GM21737 (cell line): Measurements from ENCODE around the gene KRTAP4-8.
"Not testable (repeated sequence)": the region's sequence is repeated elsewhere in the genome, so short reads cannot be mapped to it uniquely, and the experiment has no call there.

Experiments used
- ATAC-seq: cut with Tn5 transposase; IDR thresholded peaks from one replicate; pipeline ENCODE4 v1.9.1; 2021; ENCODE audit warnings: mild to moderate bottlenecking, moderate library complexity; ENCODE audit not compliant: unreplicated experiment

Gene KRTAP4-8

GRCh38 chr17:41065829-41066624 is 31.9 kb downstream of the KRTAP4-8 start, which contains the start of gene KRTAP2-4:
Gene KRTAP2-4, minus strand, starts transcription at chr17:41065879. Its CDS starts 34 bp downstream, at chr17:41065845.
- no peak for ATAC-seq

- ATAC-seq: not testable (repeated sequence)
Measured at GRCh38 chr17:41065016-41065689, 32.8 kb downstream of the KRTAP4-8 start.

- ATAC-seq: no peak
Measured at GRCh38 chr17:41064301-41064700, 33.6 kb downstream of the KRTAP4-8 start.

GRCh38 chr17:41063449-41063848 is 34.5 kb downstream of the KRTAP4-8 start:
- ATAC-seq: no peak

- no peak for ATAC-seq
Measured at GRCh38 chr17:41061964-41062363, 36.0 kb downstream of the KRTAP4-8 start.

- no peak for ATAC-seq
Measured at GRCh38 chr17:41060052-41060604, 37.8 kb downstream of the KRTAP4-8 start, which contains the start of gene KRTAP2-3. Gene KRTAP2-3, minus strand, starts transcription at chr17:41060114. Its CDS starts 64 bp downstream, at chr17:41060050.

GRCh38 chr17:41059276-41060051 is 38.5 kb downstream of the KRTAP4-8 start:
- ATAC-seq: not testable (repeated sequence)

GRCh38 chr17:41058741-41059140 is 39.2 kb downstream of the KRTAP4-8 start:
- ATAC-seq: no peak

- no peak for ATAC-seq
Measured at GRCh38 chr17:41057547-41057946, 40.4 kb downstream of the KRTAP4-8 start.

GRCh38 chr17:41055130-41055529 is 42.8 kb downstream of the KRTAP4-8 start, which contains the start of gene KRTAP2-2:
Gene KRTAP2-2, minus strand, starts transcription at chr17:41055230. Its CDS starts 19 bp downstream, at chr17:41055211.
- not testable (repeated sequence) for ATAC-seq

- ATAC-seq: not testable (repeated sequence)
Measured at GRCh38 chr17:41054556-41054955, 43.4 kb downstream of the KRTAP4-8 start.

GRCh38 chr17:41054025-41054424 is 43.9 kb downstream of the KRTAP4-8 start:
- no peak for ATAC-seq

- no peak for ATAC-seq
Measured at GRCh38 chr17:41052566-41052965, 45.4 kb downstream of the KRTAP4-8 start.

- no peak for ATAC-seq
Measured at GRCh38 chr17:41049110-41049509, 48.8 kb downstream of the KRTAP4-8 start.

- no peak for ATAC-seq
Measured at GRCh38 chr17:41048441-41048840, 49.5 kb downstream of the KRTAP4-8 start.
